ENCODE data around the gene CCDC190. TPM values are rescaled to one million over a fixed set of nuclear protein-coding genes. Genes with fewer than 3 reads are reported as not detected.

CCDC190 gene
- total and polyA plus RNA-seq, 9 donors, result 0.43 TPM; not detected in 8

DNA sequence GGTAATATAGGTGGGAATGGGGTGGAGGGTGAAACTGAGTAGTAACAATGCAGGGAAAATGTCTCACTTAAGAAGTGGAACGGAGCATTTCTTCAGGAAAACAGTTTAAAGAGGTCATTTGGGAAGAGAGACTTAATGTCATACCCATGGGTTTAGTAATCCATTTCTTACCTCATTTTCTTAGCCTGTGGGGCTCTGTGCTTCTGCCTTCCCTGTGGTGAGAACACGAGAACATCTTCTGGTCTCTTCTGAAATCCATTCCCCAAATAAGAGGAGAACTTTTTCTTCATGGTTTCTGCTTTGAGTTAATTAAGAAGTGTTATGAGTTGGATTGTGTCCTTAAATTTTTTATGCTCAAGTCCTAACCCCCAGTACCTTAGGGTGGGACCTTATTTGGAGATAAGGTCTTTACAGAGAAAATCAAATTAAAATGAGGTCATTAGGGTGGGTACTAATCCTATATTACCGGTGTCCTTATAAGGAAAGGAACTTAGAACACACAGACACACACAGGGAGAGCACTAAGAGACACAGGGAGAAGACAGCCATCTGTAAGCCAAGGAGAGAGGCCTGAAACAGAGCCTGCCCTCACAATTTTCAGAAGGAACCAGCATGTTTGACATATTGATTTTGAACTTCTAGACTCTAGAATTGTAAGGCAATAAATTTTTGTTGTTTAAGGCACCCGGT lies 5.4 kb downstream of the CCDC190 start:
- no peak overlapping the region for H3K4me3 ChIP-seq
- H3K27ac ChIP-seq, result no peak overlapping the region
- no peaks in the 10 kb centered on the region for H3K36me3 ChIP-seq
- TF ChIP-seq EP300 (IDR thresholded peaks at IDR 0.05), result no peak
- TF ChIP-seq POLR2A (IDR thresholded peaks at IDR 0.05), result no peak
- TF ChIP-seq, protein P1, sequence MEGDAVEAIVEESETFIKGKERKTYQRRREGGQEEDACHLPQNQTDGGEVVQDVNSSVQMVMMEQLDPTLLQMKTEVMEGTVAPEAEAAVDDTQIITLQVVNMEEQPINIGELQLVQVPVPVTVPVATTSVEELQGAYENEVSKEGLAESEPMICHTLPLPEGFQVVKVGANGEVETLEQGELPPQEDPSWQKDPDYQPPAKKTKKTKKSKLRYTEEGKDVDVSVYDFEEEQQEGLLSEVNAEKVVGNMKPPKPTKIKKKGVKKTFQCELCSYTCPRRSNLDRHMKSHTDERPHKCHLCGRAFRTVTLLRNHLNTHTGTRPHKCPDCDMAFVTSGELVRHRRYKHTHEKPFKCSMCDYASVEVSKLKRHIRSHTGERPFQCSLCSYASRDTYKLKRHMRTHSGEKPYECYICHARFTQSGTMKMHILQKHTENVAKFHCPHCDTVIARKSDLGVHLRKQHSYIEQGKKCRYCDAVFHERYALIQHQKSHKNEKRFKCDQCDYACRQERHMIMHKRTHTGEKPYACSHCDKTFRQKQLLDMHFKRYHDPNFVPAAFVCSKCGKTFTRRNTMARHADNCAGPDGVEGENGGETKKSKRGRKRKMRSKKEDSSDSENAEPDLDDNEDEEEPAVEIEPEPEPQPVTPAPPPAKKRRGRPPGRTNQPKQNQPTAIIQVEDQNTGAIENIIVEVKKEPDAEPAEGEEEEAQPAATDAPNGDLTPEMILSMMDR (IDR thresholded peaks at IDR 0.05), result no peak
- no peaks in the 10 kb centered on the region for H3K27me3 ChIP-seq
- WGBS, 3 donors, result 83 to 87% (median 87%) methylated on average over 4 of the region's 4 CpGs
- no peaks in the 10 kb centered on the region for H3K9me3 ChIP-seq
- DNase-seq, result no peak
- intact Hi-C loops (cut with DNase I), result loop anchor here in 1 of 4 donors (10.0 kb wide), 1 partner anchor 459 kb away; no protein-coding TSS in a partner anchor
- no peaks in the 10 kb centered on the region for H3K4me1 ChIP-seq (ENCODE audit: insufficient read depth)

GRCh38 chr1:162854245-162854882 lies 6.6 kb downstream of the CCDC190 start:
- 33 to 35% (median 33%) methylated on average over 4 of the region's 4 CpGs for WGBS, 3 donors
- intact Hi-C loops (cut with DNase I), result loop anchor here in 2 of 4 donors (5.0 to 10.0 kb wide), 2 partner anchors 323 to 460 kb away; no protein-coding TSS in a partner anchor
- no peaks in the 10 kb centered on the region for H3K27me3 ChIP-seq
- H3K4me1 ChIP-seq (ENCODE audit: insufficient read depth), result no peaks in the 10 kb centered on the region
- TF ChIP-seq POLR2A (IDR thresholded peaks at IDR 0.05), result no peak
- TF ChIP-seq EP300 (IDR thresholded peaks at IDR 0.05), result no peak
- TF ChIP-seq, protein P1 (IDR thresholded peaks at IDR 0.05), result peak; percentile 21 to 46 (median 34)
- H3K36me3 ChIP-seq, result no peaks in the 10 kb centered on the region
- H3K4me3 ChIP-seq, result no peak overlapping the region
- no peaks in the 10 kb centered on the region for H3K9me3 ChIP-seq
- peak in 4 of 5 donors; percentile 42 to 57 (median 50) for DNase-seq
- H3K27ac ChIP-seq, result no peak overlapping the region

DNA sequence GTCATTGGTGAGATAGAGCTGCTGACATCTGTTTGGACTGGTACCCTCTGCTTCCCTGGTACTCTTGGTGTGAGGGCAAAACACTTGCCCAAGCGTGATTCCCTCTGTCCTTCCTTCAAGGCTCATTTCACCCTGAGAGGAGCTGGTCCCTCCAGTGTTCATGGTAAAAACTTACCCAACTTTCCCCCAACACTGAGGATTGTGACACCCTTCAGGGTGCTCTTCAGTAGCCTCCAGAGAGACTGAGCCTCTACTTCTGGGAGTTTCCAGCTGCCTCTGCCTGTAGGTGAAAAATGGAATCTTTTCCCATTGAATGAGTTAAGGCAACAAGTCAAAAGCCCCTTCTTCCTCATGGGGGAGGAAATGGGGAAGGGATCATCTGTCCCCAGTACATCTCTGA lies 9.6 kb downstream of the CCDC190 start:
- intact Hi-C loops (cut with DNase I), result loop anchor here in 2 of 4 donors (5.0 to 10.0 kb wide), 2 partner anchors 326 to 463 kb away; no protein-coding TSS in a partner anchor
- H3K4me1 ChIP-seq (ENCODE audit: insufficient read depth), result no peaks in the 10 kb centered on the region
- TF ChIP-seq EP300 (IDR thresholded peaks at IDR 0.05) (no peak), POLR2A (IDR thresholded peaks at IDR 0.05) (no peak)
- TF ChIP-seq, protein P1 (IDR thresholded peaks at IDR 0.05), result no peak
- no peak overlapping the region for H3K27ac ChIP-seq
- no peak for DNase-seq
- H3K9me3 ChIP-seq, result no peaks in the 10 kb centered on the region
- no peaks in the 10 kb centered on the region for H3K36me3 ChIP-seq
- no peak overlapping the region for H3K4me3 ChIP-seq
- 89 to 100% (median 93%) methylated on average over 1 of the region's 1 CpG for WGBS, 3 donors
- no peaks in the 10 kb centered on the region for H3K27me3 ChIP-seq

GRCh38 chr1:162849711-162850110 lies 11.3 kb downstream of the CCDC190 start:
- no peak overlapping the region for H3K4me3 ChIP-seq
- no peaks in the 10 kb centered on the region for H3K27me3 ChIP-seq
- no peaks in the 10 kb centered on the region for H3K9me3 ChIP-seq
- H3K4me1 ChIP-seq (ENCODE audit: insufficient read depth), result no peaks in the 10 kb centered on the region
- TF ChIP-seq POLR2A (IDR thresholded peaks at IDR 0.05) (no peak), EP300 (IDR thresholded peaks at IDR 0.05) (no peak)
- TF ChIP-seq, protein P1 (IDR thresholded peaks at IDR 0.05), result no peak
- DNase-seq, result no peak
- no peaks in the 10 kb centered on the region for H3K36me3 ChIP-seq
- intact Hi-C loops (cut with DNase I), result loop anchor here in 2 of 4 donors (5.0 to 10.0 kb wide), 3 partner anchors 328 to 468 kb away; no protein-coding TSS in a partner anchor
- H3K27ac ChIP-seq, result no peak overlapping the region
- 49 to 64% (median 51%) methylated on average over 2 of the region's 2 CpGs for WGBS, 3 donors

Measured in ovary (tissue), 9 donors.